ENCODE results near the gene NLGN1. TPM values are rescaled to one million over a fixed set of nuclear protein-coding genes. Genes with fewer than 3 reads are reported as not detected.

NLGN1 gene
- total RNA-seq, 4 donors from 2014 or later = 2.2 to 5.8 (median 3.0) TPM

DNA sequence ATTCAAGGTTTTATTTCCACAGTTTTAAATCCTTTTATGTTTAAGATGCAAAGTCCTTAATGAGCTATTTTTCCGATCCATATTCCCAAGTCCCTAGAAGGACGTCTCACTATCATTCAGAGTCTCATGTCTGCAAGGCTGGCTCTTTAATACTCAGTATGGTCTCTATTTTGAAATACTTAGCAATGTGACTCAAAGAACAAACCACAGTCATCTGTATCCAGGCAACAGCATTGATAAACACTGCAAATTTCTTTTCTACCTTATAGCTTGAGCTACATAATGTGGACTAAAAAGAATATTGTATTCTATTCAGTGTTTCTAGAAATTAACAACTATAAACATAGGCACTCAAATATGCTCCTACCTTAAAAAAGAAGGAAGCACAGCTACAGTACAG lies 873.3 kb downstream of the NLGN1 start:
- DNase-seq (ENCODE audit: low spot score in 2 of 2) = no peak
- Histone ChIP-seq H3K9me3 (no peaks in the 10 kb centered on the region), H3K27me3 (no peaks in the 10 kb centered on the region), H3K36me3 (no peaks in the 10 kb centered on the region), H3K27ac (no peak overlapping the region), H3K4me1 (no peaks in the 10 kb centered on the region), H3K4me3 (no peak overlapping the region)
- WGBS = 68% methylated on average over 2 of the region's 2 CpGs
- no peak for TF ChIP-seq POLR2AphosphoS5 (IDR thresholded peaks at IDR 0.05)

DNA sequence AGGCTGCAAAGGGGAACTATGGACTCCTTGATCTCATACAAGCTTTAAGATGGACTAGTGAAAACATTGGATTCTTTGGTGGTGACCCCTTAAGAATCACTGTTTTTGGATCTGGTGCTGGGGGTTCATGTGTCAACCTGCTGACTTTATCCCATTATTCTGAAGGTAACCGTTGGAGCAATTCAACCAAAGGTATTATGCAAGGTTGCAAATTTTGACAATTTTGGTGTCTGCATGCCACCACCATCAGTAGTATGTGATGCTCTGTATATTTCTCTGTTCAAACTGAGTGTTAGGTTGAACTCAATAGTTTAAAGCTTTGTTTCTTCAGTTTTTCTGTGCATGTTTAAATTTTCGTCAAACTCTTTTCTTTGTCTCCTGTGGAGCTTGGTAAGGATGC lies 877.8 kb downstream of the NLGN1 start:
- WGBS = 88% methylated on average over 2 of the region's 2 CpGs
- DNase-seq (ENCODE audit: low spot score in 2 of 2) = no peak

DNA sequence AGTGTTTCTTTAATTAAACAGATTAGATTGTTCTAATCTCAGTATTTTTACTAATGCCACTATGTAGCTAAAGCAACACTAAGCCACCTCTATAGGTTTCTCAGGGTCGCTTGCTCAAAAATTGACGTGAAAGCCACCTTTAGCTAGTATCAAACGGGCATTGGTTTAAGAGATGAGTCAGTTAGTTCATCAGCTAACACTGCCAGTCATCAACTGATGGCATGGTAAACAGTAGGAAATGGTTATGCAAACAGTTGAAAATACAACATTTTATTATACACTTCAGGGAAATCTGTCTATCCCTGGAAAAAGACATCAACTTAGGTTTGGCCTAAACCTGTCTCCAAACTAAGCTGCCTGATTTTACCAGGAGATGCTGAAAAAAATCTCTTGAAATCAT lies 879.3 kb downstream of the NLGN1 start:
- H3K9me3 ChIP-seq = no peaks in the 10 kb centered on the region
- no peak overlapping the region for H3K27ac ChIP-seq
- H3K36me3 ChIP-seq = no peaks in the 10 kb centered on the region
- WGBS = 90% methylated on average over 3 of the region's 3 CpGs
- TF ChIP-seq, protein P1, sequence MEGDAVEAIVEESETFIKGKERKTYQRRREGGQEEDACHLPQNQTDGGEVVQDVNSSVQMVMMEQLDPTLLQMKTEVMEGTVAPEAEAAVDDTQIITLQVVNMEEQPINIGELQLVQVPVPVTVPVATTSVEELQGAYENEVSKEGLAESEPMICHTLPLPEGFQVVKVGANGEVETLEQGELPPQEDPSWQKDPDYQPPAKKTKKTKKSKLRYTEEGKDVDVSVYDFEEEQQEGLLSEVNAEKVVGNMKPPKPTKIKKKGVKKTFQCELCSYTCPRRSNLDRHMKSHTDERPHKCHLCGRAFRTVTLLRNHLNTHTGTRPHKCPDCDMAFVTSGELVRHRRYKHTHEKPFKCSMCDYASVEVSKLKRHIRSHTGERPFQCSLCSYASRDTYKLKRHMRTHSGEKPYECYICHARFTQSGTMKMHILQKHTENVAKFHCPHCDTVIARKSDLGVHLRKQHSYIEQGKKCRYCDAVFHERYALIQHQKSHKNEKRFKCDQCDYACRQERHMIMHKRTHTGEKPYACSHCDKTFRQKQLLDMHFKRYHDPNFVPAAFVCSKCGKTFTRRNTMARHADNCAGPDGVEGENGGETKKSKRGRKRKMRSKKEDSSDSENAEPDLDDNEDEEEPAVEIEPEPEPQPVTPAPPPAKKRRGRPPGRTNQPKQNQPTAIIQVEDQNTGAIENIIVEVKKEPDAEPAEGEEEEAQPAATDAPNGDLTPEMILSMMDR (IDR thresholded peaks at IDR 0.05) = no peak
- TF ChIP-seq POLR2AphosphoS5 (IDR thresholded peaks at IDR 0.05) (no peak), EP300 (IDR thresholded peaks at IDR 0.05) (no peak), POLR2A (IDR thresholded peaks at IDR 0.05) (no peak)
- DNase-seq (ENCODE audit: low spot score in 2 of 2) = no peak
- no peaks in the 10 kb centered on the region for H3K27me3 ChIP-seq
- H3K4me1 ChIP-seq = no peaks in the 10 kb centered on the region
- H3K4me3 ChIP-seq = no peak overlapping the region

More for the DNA sequence above, 877.8 kb downstream of the NLGN1 start:
- no peak for TF ChIP-seq EP300 (IDR thresholded peaks at IDR 0.05)
- TF ChIP-seq POLR2A (IDR thresholded peaks at IDR 0.05) = no peak
- TF ChIP-seq, protein P1 (IDR thresholded peaks at IDR 0.05) = no peak
- TF ChIP-seq POLR2AphosphoS5 (IDR thresholded peaks at IDR 0.05) = no peak
- H3K9me3 ChIP-seq = no peaks in the 10 kb centered on the region
- H3K27ac ChIP-seq = no peak overlapping the region
- H3K4me1 ChIP-seq = no peaks in the 10 kb centered on the region
- no peaks in the 10 kb centered on the region for H3K36me3 ChIP-seq
- no peak overlapping the region for H3K4me3 ChIP-seq
- H3K27me3 ChIP-seq = no peaks in the 10 kb centered on the region

DNA sequence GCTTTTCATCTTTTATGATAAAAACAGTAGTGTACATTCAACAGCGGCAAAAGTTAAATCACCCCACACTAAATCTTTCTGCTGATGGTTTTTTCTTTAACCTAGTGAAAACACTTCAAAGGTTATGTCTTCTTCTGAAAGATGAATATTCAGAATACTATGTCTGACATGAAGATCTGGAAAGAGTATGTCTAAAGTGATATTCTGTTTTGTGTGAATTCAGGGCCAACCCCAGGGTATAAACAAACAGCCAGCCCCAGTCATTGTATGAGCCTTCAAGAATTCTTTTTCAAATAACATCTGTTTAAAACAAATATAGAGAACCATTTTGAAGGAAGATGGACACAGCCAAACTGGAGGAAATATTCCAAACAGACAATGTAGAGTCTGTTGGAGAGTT lies 880.5 kb downstream of the NLGN1 start:
- DNase-seq (ENCODE audit: low spot score in 2 of 2) = no peak
- H3K27me3 ChIP-seq = no peaks in the 10 kb centered on the region
- TF ChIP-seq, protein P1 (IDR thresholded peaks at IDR 0.05) = no peak
- WGBS = 54% methylated on average over 1 of the region's 1 CpG
- H3K4me3 ChIP-seq = no peak overlapping the region
- H3K36me3 ChIP-seq = no peaks in the 10 kb centered on the region
- no peaks in the 10 kb centered on the region for H3K4me1 ChIP-seq
- no peak overlapping the region for H3K27ac ChIP-seq
- no peaks in the 10 kb centered on the region for H3K9me3 ChIP-seq

DNA sequence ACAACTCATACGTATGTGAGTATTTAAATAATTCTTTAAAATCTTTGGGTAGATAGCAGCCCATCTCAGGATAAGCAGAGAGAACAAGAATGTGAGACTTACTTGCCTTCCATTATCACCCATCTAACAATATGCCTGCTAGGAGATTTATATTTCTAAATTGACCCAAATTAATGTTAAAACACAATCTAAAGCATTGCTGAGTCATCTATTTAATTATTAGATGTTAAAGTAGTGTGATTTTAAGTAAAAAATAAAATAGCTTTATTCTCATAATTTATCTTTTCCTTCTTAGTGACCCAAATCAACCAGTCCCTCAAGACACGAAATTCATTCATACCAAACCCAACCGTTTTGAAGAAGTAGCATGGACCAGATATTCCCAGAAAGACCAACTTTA lies 882.6 kb downstream of the NLGN1 start:
- H3K36me3 ChIP-seq = no peaks in the 10 kb centered on the region
- DNase-seq (ENCODE audit: low spot score in 2 of 2) = no peak
- H3K27me3 ChIP-seq = no peaks in the 10 kb centered on the region
- WGBS = 87% methylated on average over 3 of the region's 3 CpGs
- no peaks in the 10 kb centered on the region for H3K4me1 ChIP-seq
- no peak overlapping the region for H3K27ac ChIP-seq
- no peaks in the 10 kb centered on the region for H3K9me3 ChIP-seq
- no peak for TF ChIP-seq POLR2A (IDR thresholded peaks at IDR 0.05)
- TF ChIP-seq POLR2AphosphoS5 (IDR thresholded peaks at IDR 0.05) = no peak
- TF ChIP-seq EP300 (IDR thresholded peaks at IDR 0.05) = no peak
- TF ChIP-seq, protein P1 (IDR thresholded peaks at IDR 0.05) = no peak
- H3K4me3 ChIP-seq = no peak overlapping the region

DNA sequence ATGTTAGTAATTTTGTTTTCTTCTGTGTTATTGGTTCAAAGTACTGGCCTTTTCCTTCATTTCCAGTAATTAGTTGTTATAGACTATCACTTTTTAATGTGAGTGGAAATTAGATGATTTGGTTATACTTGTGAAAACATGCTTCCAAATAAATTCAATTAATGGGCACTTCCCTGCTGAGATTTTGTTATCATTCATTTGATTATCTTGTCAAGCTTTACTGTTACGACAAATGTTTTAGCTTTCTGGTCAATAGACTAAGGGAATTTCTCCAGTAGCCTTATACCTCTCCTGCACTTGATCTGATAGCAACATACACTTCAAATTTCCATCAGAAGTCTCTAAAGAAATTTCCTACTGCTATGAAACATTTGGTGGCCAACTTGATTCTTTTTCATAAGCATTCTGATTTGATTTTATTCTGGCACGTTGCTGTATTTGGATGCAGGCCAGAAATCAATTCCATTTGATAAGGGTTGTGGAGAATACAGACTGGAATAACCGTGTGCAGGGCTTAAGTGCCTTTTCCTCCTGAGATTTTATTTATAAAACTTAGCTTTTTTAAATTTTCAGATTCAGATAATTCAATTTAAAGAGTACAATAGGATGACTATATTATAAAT lies 887.8 kb downstream of the NLGN1 start:
- Histone ChIP-seq H3K4me3 (no peak overlapping the region), H3K36me3 (no peaks in the 10 kb centered on the region), H3K27ac (no peak overlapping the region), H3K27me3 (no peaks in the 10 kb centered on the region), H3K9me3 (no peaks in the 10 kb centered on the region), H3K4me1 (no peaks in the 10 kb centered on the region)
- no peak for DNase-seq (ENCODE audit: low spot score in 2 of 2)
- 42% methylated on average over 3 of the region's 3 CpGs for WGBS
- TF ChIP-seq EP300 (IDR thresholded peaks at IDR 0.05) (no peak), POLR2A (IDR thresholded peaks at IDR 0.05) (no peak), POLR2AphosphoS5 (IDR thresholded peaks at IDR 0.05) (no peak)
- TF ChIP-seq, protein P1 (IDR thresholded peaks at IDR 0.05) = no peak

All from suprapubic skin (tissue), 4 donors.